PFSK-1 (cell line): Measurements from ENCODE around the gene FGF6.

Source experiments
- FOXP2 ChIP-seq: optimal IDR thresholded peaks from 2 replicates; pipeline ENCODE3; 2011; ENCODE audit warnings: borderline replicate concordance, control low read depth, inconsistent platforms; ENCODE audit not compliant: insufficient read depth; ENCODE audit errors: extremely low read length, extremely low read depth
- POLR2AphosphoS5 ChIP-seq: IDR thresholded peaks from 2 replicates; pipeline ENCODE4 v1.6.1; 2012; ENCODE audit warnings: low read depth, mild to moderate bottlenecking, control low read depth, low read length, moderate library complexity
- REST ChIP-seq, 2 experiments: IDR thresholded peaks; 2 replicates each; pipeline versions ENCODE4 v1.6.1 to v1.8.0; 2011 to 2012; ENCODE audit warnings: low read depth in 2 of 2, low read length in 2 of 2, control low read depth in 1 of 2, inconsistent platforms in 1 of 2, mild to moderate bottlenecking in 1 of 2, moderate library complexity in 1 of 2; ENCODE audit not compliant: insufficient read depth in 1 of 2
- SIN3A ChIP-seq: IDR thresholded peaks from 2 replicates; pipeline ENCODE4 v1.6.1; 2012; ENCODE audit warnings: mild to moderate bottlenecking, low read length, moderate library complexity, borderline replicate concordance; ENCODE audit not compliant: insufficient read depth
- TAF1 ChIP-seq: IDR thresholded peaks from 2 replicates; pipeline ENCODE4 v1.6.1; 2012; ENCODE audit warnings: low read length, control low read depth, borderline replicate concordance; ENCODE audit not compliant: insufficient read depth

Gene FGF6

GRCh38 chr12:4435537-4435936, 10.1 kb downstream of the FGF6 start:
- no peak for TF ChIP-seq REST (IDR thresholded peaks at IDR 0.05; ENCODE audit: insufficient read depth in 1 of 2, low read depth in 2 of 2, low read length in 2 of 2)
- TF ChIP-seq FOXP2, result no peak
- TF ChIP-seq SIN3A, result no peak
- no peak for TF ChIP-seq TAF1
- TF ChIP-seq POLR2AphosphoS5, result no peak

- TF ChIP-seq POLR2AphosphoS5 (no peak), TAF1 (no peak), SIN3A (no peak)
Observed at GRCh38 chr12:4434706-4435425, 10.7 kb downstream of the FGF6 start.

GRCh38 chr12:4434301-4434700, 11.3 kb downstream of the FGF6 start:
- TF ChIP-seq POLR2AphosphoS5 (no peak), TAF1 (no peak), FOXP2 (no peak), SIN3A (no peak), REST (IDR thresholded peaks at IDR 0.05; ENCODE audit: insufficient read depth in 1 of 2, low read depth in 2 of 2, low read length in 2 of 2) (no peak)

- no peak for TF ChIP-seq SIN3A
- no peak for TF ChIP-seq TAF1
- TF ChIP-seq REST (IDR thresholded peaks at IDR 0.05; ENCODE audit: insufficient read depth in 1 of 2, low read depth in 2 of 2, low read length in 2 of 2), result no peak
- no peak for TF ChIP-seq FOXP2
- TF ChIP-seq POLR2AphosphoS5, result no peak
Observed at GRCh38 chr12:4433745-4434058, 11.9 kb downstream of the FGF6 start.

GRCh38 chr12:4432878-4433744, 12.5 kb downstream of the FGF6 start:
- TF ChIP-seq POLR2AphosphoS5 (no peak), REST (IDR thresholded peaks at IDR 0.05; ENCODE audit: insufficient read depth in 1 of 2, low read depth in 2 of 2, low read length in 2 of 2) (no peak)
